Fibroblast of skin of right quadriceps (primary cell): ENCODE measurements around the gene NUDT21.
A peak's percentile ranks its signal among the peaks of the same experiment; 100 is the strongest.
"Not testable (repeated sequence)": the region's sequence is repeated elsewhere in the genome, so short reads cannot be mapped to it uniquely, and the experiment has no call there.

Source experiments
- DNase-seq: peaks from one replicate; pipeline ENCODE4 v3.0.0-alpha.2; 2013

Gene NUDT21

DNA sequence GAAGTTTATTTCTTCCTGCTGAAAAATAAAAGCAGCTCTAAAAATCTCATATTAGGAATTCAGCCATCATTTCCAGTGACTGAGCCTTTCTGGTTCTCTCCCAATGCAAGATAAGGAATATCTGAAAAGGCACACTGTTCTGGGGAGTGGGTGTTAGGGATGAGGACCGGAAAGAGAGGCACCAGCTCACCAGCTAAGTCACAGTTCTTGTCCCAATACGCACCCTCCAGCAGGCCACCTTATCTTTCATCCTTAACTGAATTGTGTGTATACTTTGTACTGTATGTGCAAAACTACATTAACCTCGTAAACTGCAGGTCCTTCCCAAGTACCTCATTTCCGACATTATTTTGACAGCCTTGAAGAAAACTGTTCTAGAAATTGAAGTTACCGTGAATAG, 36.8 kb downstream of the NUDT21 start:
- no peak for DNase-seq

GRCh38 chr16:56413381-56413780, 37.8 kb downstream of the NUDT21 start:
- no peak for DNase-seq

DNA sequence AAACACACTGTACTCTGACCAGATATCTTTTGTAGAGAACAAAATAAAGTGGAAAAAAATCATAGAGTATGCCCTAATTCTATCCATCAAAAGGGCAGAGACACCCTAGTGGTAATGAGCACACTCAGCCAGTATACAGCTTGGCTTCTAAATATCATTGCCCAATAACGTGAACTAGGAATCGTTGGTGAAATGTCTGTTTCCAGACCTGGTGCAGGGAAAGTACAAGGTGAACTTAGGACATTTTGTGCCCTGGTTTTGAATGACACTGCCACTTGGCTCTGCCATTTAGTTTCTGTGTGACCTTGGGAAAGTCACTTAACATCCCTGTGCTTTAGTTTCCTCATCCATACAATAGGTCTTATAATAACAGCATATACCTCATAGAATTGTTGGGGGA, 39.5 kb downstream of the NUDT21 start:
- no peak for DNase-seq

- DNase-seq = no peak
Observed at GRCh38 chr16:56411123-56411522, 40.0 kb downstream of the NUDT21 start.

DNA sequence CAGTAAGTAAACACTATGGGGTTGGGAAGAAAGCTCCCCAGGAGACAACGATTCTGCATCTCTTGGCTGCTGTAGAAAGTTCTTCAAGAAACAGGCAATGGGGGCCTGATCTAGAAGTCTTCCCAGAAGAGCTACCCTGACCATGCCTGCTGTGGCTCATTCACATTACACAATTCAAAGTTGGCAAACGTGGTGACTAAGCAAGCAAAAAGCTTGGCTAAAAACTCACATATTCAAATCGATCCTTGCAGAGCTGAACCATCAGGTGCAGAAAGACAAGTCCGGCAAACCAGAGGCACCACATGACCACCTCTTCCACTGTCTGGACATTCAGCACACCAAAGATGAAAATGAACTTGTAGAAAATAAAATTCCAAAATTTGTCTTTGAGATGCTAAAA, 41.9 kb downstream of the NUDT21 start:
- no peak for DNase-seq

DNA sequence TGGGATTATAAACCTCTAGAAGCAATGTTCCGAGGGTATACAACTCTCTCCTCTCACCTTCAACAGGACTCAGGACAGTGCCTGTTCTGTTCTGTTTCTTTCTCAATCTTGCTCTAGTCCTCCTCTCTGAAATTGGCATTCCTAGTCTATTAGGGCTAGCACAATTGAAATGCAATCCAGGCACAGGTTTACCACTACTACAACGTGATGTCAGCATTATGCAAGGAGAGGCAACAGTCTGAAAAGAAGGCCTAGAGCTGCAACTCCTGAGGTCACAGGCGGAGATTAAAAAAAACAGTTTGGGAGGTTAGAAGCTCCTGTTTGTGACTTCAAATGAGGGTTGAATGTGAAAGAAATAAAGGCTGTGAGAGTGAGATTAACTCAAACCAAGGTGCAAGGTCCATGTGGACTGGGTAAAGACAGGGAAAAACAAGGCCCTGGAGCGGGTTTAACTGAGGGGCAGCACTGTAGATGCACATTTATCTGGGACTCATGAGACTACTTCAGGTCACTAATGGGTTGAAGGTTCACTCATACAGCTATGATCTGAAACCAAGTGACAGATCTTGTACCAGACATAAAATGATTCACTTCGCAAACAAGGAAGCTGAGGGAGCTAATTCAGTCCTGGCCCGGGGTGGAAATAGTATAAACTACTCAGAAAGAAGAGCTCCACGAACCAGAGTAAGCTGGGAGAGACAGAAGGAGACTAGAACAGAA, 42.6 kb downstream of the NUDT21 start:
- no peak for DNase-seq

DNA sequence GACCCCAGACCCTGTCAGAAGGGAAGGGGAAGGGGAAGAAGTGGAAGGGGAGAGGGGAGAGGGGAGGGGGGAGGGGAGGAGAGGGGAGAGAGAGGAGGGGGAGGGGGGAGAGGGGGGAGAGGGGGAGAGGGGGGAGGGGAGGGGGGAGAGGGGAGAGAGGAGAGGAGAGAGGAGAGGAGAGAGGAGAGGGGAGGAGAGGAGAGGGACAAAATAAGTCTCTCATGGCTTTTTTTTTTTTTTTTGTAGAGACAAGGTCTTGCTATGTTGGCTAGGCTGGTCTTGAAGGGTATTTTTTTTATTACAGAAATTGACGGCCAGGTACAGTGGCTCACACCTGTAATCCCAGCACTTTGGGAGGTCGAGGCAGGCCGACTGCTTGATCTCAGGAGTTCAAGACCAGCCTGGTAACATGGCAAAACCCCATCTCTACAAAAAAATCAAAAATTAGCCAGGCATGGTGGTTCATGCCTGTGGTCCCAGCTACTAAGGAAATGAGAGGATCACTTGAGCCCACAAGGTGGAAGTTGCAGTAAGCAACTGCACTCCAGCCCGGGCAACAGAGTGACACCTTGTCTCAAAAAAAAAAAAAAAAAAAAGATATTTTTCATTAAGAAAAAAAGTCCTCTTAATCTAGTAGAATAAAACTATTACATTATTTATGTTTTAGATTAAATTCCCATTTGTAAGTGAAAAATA, 45.0 kb downstream of the NUDT21 start:
- no peak for DNase-seq

DNA sequence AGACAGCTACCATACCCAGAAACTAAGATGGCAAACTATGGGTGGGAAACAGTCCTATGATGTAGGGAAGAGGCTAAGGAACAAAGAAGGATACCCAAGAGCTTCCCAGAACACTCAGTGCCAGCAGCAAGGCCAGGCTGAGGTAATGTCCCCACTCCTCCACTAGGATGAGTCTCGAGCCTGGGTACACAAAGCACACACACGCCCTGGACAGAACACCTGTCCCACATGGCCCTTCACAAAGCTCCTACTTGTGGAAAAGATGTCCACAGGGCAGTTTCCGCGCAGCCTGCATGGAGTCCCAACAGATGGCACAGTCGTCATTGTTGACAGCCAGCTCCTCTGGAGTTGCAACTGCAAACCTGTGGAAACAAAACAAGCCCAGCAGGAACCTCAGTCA, 49.6 kb downstream of the NUDT21 start:
- no peak for DNase-seq

DNA sequence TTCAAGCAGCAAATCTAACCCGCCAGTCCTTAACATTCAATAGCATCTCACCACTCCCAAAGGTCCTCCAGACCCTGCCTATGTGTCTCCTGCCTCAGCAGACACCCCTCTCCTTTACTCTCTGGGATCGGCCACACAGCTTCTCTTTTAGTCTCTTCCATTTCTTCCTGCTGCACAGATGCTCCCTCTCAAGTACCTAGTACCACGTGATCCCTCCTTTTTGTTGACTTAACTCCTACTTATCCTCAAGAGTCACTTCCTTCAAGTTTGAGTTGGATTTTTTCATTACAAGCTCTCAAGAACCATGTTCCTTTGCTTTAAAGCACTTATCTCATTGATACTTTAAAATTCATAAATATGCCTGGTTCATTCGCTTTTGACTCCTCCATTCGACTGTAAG, 50.7 kb downstream of the NUDT21 start:
- no peak for DNase-seq

- no peak for DNase-seq
Observed at GRCh38 chr16:56399486-56399885, 51.6 kb downstream of the NUDT21 start.

DNA sequence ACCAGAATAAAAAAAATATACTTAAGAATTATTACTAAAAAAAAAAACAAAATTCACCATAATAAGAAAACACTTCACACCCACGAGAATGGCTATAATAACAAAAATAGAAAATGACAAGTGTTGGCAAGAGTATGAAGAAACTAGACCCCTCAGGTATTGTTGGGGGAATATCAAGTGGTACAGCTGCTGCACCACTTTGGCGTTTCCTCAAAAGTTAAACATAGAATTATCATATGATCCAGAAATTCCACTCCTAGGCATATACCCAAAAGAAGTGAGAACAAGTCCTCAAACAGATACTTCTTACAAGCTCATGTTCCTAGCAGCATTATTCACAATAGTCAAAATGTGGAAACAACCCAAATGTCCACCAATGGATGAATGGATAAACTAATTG, 52.1 kb downstream of the NUDT21 start:
- no peak for DNase-seq

DNA sequence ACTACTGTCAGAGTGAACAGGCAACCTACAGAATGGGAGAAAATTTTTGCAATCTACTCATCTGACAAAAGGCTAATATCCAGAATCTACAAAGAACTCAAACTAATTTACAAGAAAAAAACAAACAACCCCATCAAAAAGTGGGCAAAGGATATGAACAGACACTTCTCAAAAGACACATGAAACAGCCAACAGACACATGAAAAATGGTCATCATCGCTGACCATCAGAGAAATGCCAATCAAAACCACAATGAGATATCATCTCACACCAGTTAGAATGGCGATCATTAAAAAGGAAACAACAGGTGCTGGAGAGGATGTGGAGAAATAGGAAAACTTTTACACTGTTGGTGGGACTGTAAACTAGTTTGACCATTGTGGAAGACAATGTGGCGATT, 54.4 kb downstream of the NUDT21 start:
- not testable (repeated sequence) for DNase-seq

GRCh38 chr16:56389554-56389953, 61.6 kb downstream of the NUDT21 start:
- peak; percentile 99 for DNase-seq

DNA sequence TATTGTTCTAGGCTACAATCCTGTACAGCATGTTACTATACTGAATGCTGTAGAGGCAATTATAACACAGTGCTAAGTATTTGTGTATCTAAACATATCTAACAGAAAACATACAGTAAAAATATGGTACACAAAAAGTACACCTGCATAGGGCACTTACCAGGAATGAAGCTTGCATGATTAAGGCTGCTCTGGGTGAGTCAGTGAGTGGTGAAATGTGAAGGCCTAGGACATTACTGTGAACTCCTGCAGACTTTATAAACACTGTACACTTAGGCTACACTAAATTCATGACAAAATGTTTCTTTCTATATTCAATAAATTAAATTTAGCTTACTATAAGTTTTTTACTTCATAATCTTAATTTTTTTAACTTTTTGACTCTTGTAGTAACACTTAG, 62.9 kb downstream of the NUDT21 start:
- peak; percentile 49 for DNase-seq

GRCh38 chr16:56387396-56387795, 63.7 kb downstream of the NUDT21 start:
- DNase-seq = peak; percentile 75

- no peak for DNase-seq
Observed at GRCh38 chr16:56384074-56384721, 66.9 kb downstream of the NUDT21 start.

DNA sequence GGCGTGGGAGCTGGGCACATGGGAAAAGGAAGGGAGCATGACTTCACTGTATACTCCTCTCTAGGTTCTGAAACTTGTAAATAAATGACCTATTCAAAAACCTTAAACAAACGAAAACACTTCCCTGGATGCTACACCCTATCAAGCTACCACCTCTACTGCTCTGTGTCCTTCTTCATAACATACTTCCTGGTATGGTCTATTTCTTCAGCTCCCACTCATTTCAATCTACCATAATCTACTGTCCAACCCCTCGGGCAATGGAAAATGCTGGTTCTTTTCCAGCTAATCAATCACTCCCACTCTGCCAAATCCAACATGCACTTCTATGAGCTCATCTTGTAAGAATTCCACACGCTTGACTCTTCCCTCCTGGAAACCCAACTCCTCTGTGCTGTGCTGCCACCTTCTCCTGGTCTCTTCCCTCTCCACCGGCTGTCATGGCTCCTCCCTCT, 68.2 kb downstream of the NUDT21 start:
- peak; percentile 40 for DNase-seq

GRCh38 chr16:56382459-56382858, 68.7 kb downstream of the NUDT21 start:
- DNase-seq = no peak

DNA sequence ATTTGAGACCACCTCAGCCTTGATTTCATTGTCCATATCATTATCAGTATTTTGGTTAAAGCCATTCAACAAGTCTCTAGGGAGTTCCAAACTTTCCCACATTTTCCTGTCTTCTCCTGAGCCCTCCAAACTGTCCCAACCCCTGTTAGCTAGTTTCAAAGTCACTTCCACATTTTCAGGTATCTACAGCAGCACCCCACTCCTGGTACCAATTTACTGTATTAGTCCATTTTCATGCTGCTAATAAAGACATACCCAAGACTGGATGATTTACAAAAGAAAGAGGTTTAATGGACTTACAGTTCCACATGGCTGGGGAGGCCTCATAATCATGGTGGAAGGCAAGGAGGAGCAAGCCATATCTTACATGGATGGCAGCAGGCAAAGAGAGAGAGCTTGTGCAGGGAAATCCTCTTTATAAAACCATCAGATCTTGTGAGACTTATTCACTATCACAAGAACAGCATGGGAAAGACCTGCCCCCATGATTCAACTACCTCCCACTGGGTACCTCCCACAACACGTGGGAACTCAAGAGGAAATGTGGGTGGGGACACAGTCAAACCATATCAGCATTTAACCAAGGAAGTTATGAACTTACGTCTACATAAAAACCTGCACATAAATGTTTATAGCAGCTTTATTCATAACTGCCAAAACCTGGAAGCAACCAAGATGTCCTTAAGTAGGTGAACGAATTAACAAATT, 70.2 kb downstream of the NUDT21 start:
- DNase-seq = not testable (repeated sequence)
